VCaP (cell line): Measurements from ENCODE around the gene PCCA.

Experiments used
- H3K27ac ChIP-seq: fragments of 450-650 bp; 2 replicates; pipeline ENCODE4 v1.5.1; 2017
- CTCF ChIP-seq: fragments of 450-650 bp; conservative IDR thresholded peaks from 2 replicates; pipeline ENCODE4 v1.5.1; 2017; ENCODE audit warnings: mild to moderate bottlenecking, moderate library complexity

Gene PCCA

GRCh38 chr13:100544866-100545683 is 456.2 kb downstream of the PCCA start:
- peak overlapping the region; percentile 37; the same call in 1 of the 2 replicates for H3K27ac ChIP-seq
- peak; percentile 15; the same call in 1 of the 2 replicates for TF ChIP-seq CTCF

GRCh38 chr13:100545684-100546061 is 456.8 kb downstream of the PCCA start:
- no peak for TF ChIP-seq CTCF
- peak overlapping the region; percentile 37; the same call in 1 of the 2 replicates for H3K27ac ChIP-seq

- H3K27ac ChIP-seq, result peak overlapping the region; percentile 51; the same call in 1 of the 2 replicates
- no peak for TF ChIP-seq CTCF
Measured at GRCh38 chr13:100546713-100547405, 458.0 kb downstream of the PCCA start.

GRCh38 chr13:100547791-100548201 is 458.9 kb downstream of the PCCA start:
- TF ChIP-seq CTCF, result no peak
- H3K27ac ChIP-seq, result peak overlapping the region; percentile 51

GRCh38 chr13:100549316-100549715 is 460.4 kb downstream of the PCCA start:
- no peak overlapping the region for H3K27ac ChIP-seq
- TF ChIP-seq CTCF, result no peak

- no peak for TF ChIP-seq CTCF
- no peak overlapping the region for H3K27ac ChIP-seq
Measured at GRCh38 chr13:100552755-100553154, 463.9 kb downstream of the PCCA start.

GRCh38 chr13:100559886-100560285 is 471.0 kb downstream of the PCCA start:
- H3K27ac ChIP-seq, result no peak overlapping the region
- TF ChIP-seq CTCF, result no peak
